GM21390 (cell line): ENCODE measurements around the gene HBS1L.

Experiments
- ATAC-seq: cut with Tn5 transposase; IDR thresholded peaks from one replicate; pipeline ENCODE4 v1.9.1; 2021; ENCODE audit not compliant: unreplicated experiment

Gene HBS1L

GRCh38 chr6:134954272-134955000 is 100.2 kb downstream of the HBS1L start:
- no peak for ATAC-seq

DNA sequence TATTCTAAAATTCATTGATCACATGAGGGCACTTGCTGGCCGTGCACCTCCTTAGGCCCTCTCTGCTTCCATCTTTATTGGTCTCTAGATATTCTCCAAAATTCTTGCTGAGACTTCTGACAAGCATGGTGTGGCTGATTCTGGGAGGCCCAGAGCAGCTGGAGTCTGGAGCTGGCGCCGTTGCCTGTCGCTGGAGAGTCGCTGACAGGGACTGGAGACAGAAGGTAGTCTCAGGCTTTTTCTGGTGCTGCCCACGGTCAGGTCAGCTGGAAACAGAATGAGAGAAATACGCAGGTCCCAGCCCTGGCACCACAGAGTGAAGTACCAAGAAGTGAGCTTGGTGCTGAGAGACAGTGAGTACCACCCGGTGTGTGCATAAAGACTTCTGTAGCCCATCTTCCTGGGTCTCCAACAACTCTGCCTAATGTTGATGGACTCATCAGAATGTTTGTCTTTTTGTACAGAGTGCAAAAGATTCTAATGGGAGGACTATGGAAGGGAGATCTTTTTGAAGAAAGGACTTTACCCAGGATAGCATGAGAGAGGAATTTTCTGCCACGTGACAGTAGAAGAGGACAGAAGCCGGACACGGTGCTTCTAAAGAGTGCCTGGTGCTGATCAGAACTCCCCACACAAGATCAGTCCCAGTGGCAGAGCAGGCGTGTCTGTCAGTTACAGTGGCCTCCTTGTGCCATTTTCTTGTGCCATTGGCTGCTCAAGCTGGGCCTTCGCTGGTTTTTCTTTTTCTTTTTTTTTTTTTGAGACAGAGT is 102.9 kb downstream of the HBS1L start:
- ATAC-seq: no peak

DNA sequence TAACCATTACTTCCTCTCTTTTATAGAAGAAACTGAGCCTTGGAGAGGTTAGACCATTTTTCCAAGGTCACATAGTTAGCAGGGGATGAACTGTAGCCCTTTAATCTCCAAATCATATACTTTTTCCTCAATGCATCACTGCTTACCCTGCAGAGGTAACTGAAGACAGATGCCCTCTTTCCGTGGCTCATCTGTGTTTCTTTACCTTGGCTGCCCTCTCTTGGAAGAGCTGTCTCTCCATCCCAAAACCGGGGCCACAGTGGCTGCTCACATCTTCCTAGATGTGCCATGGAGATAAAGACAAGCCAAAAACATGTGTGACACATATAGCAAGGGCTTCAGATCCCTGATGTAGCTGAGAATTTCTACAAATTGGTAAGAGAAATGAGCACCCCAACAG is 104.1 kb downstream of the HBS1L start:
- no peak for ATAC-seq

DNA sequence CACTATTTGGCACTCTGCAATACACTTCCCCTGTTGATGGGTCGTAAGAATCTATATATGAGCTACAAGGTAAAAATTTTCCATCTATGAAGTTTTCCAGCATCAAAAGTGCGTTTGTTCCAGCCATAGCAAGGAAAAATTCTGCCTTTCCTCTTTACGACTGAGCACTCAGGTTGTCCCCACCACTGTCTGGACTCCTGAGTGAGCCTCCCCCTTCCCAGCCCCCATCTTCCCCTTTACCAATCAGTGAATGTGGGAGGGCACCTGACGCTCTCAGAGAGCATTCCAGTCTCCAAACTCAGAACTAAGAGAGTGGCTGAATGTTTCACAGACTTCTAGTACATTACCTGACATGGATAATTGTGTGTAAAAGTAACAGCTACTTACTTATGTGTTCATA is 104.7 kb downstream of the HBS1L start, which contains the start of gene ALDH8A1:
TSS of gene ALDH8A1 (minus strand) at position 175 of the 400 bp plus-strand sequence. CDS start at position 127, 48 bp downstream.
- no peak for ATAC-seq

GRCh38 chr6:134948691-134949090 is 105.9 kb downstream of the HBS1L start:
- ATAC-seq: no peak

- no peak for ATAC-seq
Observed at GRCh38 chr6:134948142-134948541, 106.5 kb downstream of the HBS1L start.

DNA sequence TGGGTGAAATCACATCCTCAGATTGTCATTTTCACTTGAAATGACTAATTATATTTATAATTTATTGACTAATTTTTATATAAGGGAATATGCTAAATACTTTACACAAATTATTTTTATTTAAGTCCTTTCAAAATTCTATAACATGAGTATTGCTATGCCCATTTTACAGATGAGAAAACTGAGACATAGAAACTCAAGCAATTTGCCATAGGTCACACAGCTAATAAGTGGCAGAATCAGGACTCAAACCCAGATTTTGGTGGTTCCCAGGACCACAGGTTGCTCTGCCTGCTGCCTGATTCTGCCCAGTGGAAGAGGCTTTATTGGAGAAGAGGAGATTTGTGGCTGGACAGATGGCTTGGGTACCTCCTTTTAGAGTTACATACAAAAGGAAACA is 109.6 kb downstream of the HBS1L start:
- no peak for ATAC-seq

- ATAC-seq: no peak
Observed at GRCh38 chr6:134943522-134944111, 111.0 kb downstream of the HBS1L start.

- ATAC-seq: peak; percentile 70
Observed at GRCh38 chr6:134938896-134939295, 115.7 kb downstream of the HBS1L start.

DNA sequence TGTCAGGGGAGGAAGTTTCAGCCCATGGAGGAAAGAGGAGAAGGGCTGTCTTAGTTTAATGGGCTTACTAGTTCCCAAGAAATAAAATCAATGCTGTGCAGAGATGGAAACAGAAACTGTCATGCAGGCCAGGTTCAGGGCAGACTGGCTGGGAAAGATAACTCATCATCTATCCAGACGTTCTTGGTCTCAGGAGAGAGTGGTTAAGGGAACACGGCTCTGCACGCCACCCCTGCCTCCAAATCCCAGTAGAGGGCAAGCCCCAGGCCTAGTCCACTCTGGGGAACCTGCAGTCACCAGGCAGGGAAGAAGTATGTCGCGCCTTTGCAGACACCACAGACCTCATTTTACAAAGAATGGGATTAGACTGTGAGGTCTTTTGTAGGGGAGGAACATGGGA is 117.2 kb downstream of the HBS1L start:
- ATAC-seq: no peak

DNA sequence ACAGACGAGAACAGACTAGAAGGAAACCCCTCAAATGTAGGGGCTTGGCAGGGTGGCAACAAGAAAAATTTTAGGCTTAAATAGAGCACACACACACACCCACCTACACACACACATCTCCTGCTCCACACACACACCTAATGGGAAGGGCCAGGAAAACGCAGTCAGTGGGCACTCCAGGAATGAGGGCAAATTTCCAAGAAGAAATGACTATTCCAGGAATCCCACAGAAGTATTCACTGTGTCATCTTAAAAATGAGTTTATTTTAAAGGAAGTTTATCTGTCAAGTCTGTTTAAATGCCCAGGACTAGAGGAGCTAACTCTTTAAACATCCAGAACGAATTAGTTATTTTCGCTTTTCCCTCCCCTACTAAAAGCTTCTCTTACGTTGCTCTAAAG is 117.7 kb downstream of the HBS1L start:
- ATAC-seq: no peak

DNA sequence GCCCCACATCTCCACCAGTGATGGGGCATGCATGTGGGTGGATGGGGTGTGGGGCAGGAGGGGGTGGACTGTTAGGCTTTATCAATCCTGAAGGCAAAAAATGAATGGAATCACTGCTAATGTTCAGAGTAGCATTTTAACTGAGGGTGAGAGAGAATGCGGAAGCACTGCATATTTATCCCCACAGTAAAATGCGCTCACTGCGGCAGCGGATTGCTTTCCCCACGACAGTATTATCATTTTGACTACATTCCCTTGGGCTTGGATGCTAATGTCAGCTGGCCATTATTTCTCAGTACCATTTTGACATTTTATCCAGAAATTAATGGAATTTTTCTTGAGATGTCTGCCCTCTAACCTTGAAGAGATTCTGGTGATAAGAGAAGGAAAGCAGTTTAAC is 118.1 kb downstream of the HBS1L start:
- no peak for ATAC-seq

DNA sequence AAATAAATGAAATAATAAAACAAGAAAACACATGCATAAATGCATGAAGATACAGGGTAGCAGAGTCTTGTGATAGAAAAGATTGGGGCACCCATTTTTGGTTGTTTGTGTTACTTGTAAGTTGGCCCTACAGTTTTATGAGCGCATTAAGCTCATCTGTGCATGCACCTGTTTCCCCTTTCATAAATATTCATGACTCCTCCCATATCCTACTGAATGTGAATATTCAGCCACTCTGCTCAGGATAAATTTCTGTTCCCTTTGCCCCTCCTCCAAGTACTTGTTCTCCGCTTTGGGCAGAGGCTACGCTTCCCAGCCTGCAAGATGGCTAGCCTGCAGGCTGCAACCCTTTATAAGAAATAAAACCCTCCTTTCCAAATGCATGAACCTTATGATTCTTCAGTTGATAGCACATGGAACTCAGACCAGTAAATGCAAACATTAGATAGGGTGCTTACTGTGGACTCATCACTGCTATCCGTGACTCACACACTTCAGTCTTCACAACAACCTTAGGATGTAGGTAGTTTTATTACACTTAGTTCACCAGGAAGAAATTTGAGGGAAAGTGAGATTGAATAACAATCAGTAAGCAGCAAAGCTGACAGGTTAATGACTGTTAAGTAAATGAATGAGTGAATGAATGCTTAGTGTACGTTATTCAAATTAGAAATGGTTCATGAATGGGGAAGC is 119.7 kb downstream of the HBS1L start:
- ATAC-seq: no peak

- ATAC-seq: no peak
Observed at GRCh38 chr6:134932535-134933470, 121.8 kb downstream of the HBS1L start.

- ATAC-seq: no peak
Observed at GRCh38 chr6:134932098-134932497, 122.5 kb downstream of the HBS1L start.

- ATAC-seq: no peak
Observed at GRCh38 chr6:134930463-134930862, 124.2 kb downstream of the HBS1L start.

DNA sequence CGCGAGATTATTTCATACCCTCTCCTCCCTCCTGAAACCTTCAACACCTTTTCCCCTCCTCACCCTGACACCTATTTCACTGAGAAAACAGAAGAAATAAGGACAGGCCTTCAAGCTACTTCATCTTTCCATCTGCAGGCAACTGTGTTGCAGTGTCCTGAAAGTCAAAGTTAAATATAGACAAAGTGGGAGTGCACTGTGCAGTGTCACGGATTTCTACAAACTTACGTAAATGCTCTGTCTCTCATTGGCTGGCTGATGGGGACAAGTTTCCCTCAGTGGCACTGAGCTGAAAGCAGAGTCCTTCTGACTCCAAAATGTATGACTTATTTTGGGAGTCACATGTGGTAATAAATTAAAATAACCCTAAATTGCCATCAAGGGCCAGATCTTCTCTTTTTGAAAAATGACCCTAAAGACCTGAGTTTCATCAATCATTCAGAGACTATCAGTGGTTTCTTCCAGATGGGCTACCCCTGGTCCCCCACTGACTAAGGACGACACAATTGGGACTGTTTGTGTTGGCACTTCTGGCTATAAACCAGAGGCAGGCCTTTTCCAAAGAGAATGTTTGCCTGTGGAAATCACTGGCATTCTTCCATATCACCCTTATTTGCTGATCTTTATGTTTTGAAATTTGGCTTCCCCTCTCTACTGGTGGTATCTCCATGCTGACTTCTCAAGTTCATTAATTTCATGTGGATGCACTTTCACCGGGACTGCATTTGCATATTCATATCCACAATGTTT is 126.3 kb downstream of the HBS1L start:
- no peak for ATAC-seq

DNA sequence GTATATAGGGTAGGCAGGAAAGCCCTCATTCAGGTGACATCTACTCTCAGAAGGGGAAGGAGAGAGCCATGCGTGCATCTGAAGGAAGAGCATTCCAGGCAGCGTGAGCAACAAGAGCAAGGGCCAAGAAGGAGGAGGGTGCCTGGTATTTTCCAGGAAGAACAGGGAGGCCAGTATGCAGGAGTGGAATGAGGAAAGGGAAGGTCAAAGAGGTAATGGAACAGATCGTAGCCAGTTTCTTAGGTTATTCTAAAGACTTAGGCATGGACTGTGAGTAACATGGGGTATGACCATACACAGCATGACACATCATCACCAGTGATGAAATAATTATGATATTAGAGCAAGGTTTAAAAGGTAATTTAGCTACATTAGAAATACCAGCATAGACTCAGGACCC is 128.8 kb downstream of the HBS1L start:
- ATAC-seq: no peak

GRCh38 chr6:134921721-134922261 is 132.8 kb downstream of the HBS1L start:
- no peak for ATAC-seq
